PC-9 (cell line): ENCODE data around the gene PRKCI.

Experiments used
- CTCF ChIP-seq: fragments of 200-600 bp; sonication (generic); conservative IDR thresholded peaks from 2 replicates; pipeline ENCODE4 v1.6.1; 2017; ENCODE audit warnings: mixed run types, antibody characterized with exemption, mild to moderate bottlenecking, moderate library complexity
- EZH2 ChIP-seq: fragments of 200-600 bp; sonication (generic); IDR thresholded peaks from 2 replicates; pipeline ENCODE4 v1.8.0; 2017; ENCODE audit warnings: antibody characterized with exemption, low read depth

GRCh38 chr3:170350515-170351413 is 128.5 kb downstream of the PRKCI start:
- TF ChIP-seq CTCF: no peak
- TF ChIP-seq EZH2: no peak
